PC-3 (cell line): ENCODE data around the gene ESYT1. TPM values are rescaled to one million over a fixed set of nuclear protein-coding genes. Genes with fewer than 3 reads are reported as not detected.
A peak's percentile ranks its signal among the peaks of the same experiment; 100 is the strongest.

Experiments
- ATAC-seq: fragments of 200-7000 bp; cut with Tn5 transposase; 2 replicates; pipeline ENCODE4 v1.9.1; 2020; ENCODE audit warnings: mild to moderate bottlenecking, moderate library complexity
- BruUV-seq: library from RNA; stranded (reverse); fragments of 400-500 nt; replicated peaks from 2 replicates; lab custom pipeline; 2021; lab: Mats Ljungman, UMichigan
- CTCF ChIA-PET: fragments of 300-600 bp; sonication (Branson Sonifier 250); formaldehyde crosslinking; loops from one replicate; lab custom pipeline; 2022; ENCODE audit warnings: antibody characterized with exemption; lab: Charles Lee
- POLR2A ChIA-PET: fragments of 300-600 bp; sonication (Branson Sonifier 250); formaldehyde crosslinking; loops from one replicate; lab custom pipeline; 2022; ENCODE audit warnings: antibody characterized with exemption; ENCODE audit not compliant: unreplicated experiment; lab: Charles Lee
- DNase-seq: peaks from one replicate; pipeline ENCODE4 v3.0.0-alpha.2; 2015
- H2AFZ ChIP-seq: fragments of 300-600 bp; sonication (generic); 2 replicates; pipeline ENCODE4 v1.6.0; 2016; ENCODE audit warnings: antibody characterized with exemption, low read length
- H3F3A ChIP-seq: fragments of 300-600 bp; sonication (generic); one replicate; pipeline ENCODE4 v1.6.0; 2017; ENCODE audit warnings: antibody characterized with exemption, low read length, control low read depth, mild to moderate bottlenecking; ENCODE audit not compliant: unreplicated experiment
- H3K27ac ChIP-seq: fragments of 300-600 bp; sonication (generic); 2 replicates; pipeline ENCODE4 v1.5.1; 2016; ENCODE audit warnings: mild to moderate bottlenecking, low read length
- H3K27me3 ChIP-seq: fragments of 300-600 bp; sonication (generic); 2 replicates; pipeline ENCODE4 v1.6.1; 2016; ENCODE audit warnings: low read length, mixed read lengths
- H3K36me3 ChIP-seq: fragments of 300-600 bp; sonication (generic); 2 replicates; pipeline ENCODE4 v1.6.1; 2016; ENCODE audit warnings: low read depth, mixed run types, low read length, mixed read lengths
- H3K4me1 ChIP-seq: fragments of 300-600 bp; sonication (generic); 2 replicates; pipeline ENCODE4 v1.5.1; 2016; ENCODE audit warnings: low read length; ENCODE audit not compliant: insufficient read depth
- H3K4me2 ChIP-seq: fragments of 300-600 bp; sonication (generic); 2 replicates; pipeline ENCODE4 v1.6.0; 2016; ENCODE audit warnings: low read length
- H3K4me3 ChIP-seq: fragments of 300-600 bp; sonication (generic); 2 replicates; pipeline ENCODE4 v1.5.1; 2016; ENCODE audit warnings: mild to moderate bottlenecking, low read length, mixed read lengths
- H3K79me2 ChIP-seq: fragments of 300-600 bp; sonication (generic); 2 replicates; pipeline ENCODE4 v1.6.1; 2017; ENCODE audit warnings: low read length, mixed read lengths
- H3K9ac ChIP-seq: fragments of 300-600 bp; sonication (generic); 2 replicates; pipeline ENCODE4 v1.6.0; 2016; ENCODE audit warnings: mild to moderate bottlenecking, low read length
- H3K9me2 ChIP-seq: fragments of 300-600 bp; sonication (generic); replicated peaks from 2 replicates; pipeline ENCODE4 v1.6.1; 2016; ENCODE audit warnings: mixed run types, low read length, mixed read lengths
- H3K9me3 ChIP-seq: fragments of 300-600 bp; sonication (generic); 2 replicates; pipeline ENCODE4 v1.6.1; 2016; ENCODE audit warnings: low read length, mixed read lengths
- H4K20me1 ChIP-seq: fragments of 300-600 bp; sonication (generic); 2 replicates; pipeline ENCODE4 v1.6.1; 2016; ENCODE audit warnings: low read length, mixed read lengths
- EZH2 ChIP-seq: fragments of 300-600 bp; sonication (generic); IDR thresholded peaks from one replicate; pipeline ENCODE4 v1.6.1; 2017; ENCODE audit warnings: antibody characterized with exemption, mild to moderate bottlenecking, low read length; ENCODE audit not compliant: unreplicated experiment
- EZH2phosphoT487 ChIP-seq: fragments of 300-600 bp; sonication (generic); IDR thresholded peaks from 2 replicates; pipeline ENCODE4 v1.6.1; 2018; ENCODE audit warnings: mild to moderate bottlenecking, antibody characterized with exemption, low read length, borderline replicate concordance
- intact Hi-C: fragments of 100-400 bp; cut with micrococcal nuclease; formaldehyde crosslinking; loops from 2 replicates; pipeline ENCODE4 v1.9.0; 2023
- total RNA-seq: library from RNA; depleted of rRNA; stranded (reverse); fragments of >200 nt; gene quantifications from 2 replicates; pipeline ENCODE4 v1.2.3, GENCODE V29; 2014
- TF ChIP-seq, protein P1 (sequence below): fragments of 300-600 bp; sonication (generic); conservative IDR thresholded peaks from 2 replicates; pipeline ENCODE4 v1.5.1; 2017; ENCODE audit warnings: antibody characterized with exemption, low read depth, mild to moderate bottlenecking, low read length

Gene ESYT1
- total RNA-seq, 1 experiment from 2014 or later = 120 TPM

DNA sequence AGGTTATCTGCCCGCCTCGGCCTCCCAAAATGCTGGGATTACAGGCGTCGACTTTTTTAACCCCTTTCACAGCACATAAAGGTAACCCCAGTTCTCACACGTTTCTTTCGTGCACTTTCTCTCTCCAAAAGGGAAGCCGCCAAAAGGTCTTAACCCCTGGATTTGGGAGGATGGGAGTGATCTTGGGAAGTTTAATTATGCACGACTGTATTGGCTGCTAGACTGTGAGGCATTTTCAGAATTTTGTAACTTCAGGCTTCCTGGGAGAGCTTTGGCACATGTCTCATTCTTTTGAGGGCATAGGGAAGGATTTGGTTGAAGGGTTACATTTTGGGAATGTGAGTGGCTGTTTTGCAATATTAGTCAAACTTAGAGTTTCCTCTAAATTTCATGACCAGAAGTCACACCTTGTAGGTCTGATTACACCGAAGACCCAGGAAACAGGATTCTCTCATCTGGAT lies 62.7 kb downstream of the ESYT1 start:
- intact Hi-C loops = loop anchor here (10.0 kb wide), 1 partner anchor 274 kb away; the partner anchor contains the start of gene SPRYD4
- no peaks in the 10 kb centered on the region for H4K20me1 ChIP-seq
- no peak overlapping the region for H3K27ac ChIP-seq
- H3K36me3 ChIP-seq = peaks cover 3% of the 10 kb centered on the region; the same call in 1 of the 2 replicates
- ATAC-seq (no peak), DNase-seq (no peak)
- H3K9ac ChIP-seq = peak overlapping the region; percentile 73; the same call in 1 of the 2 replicates
- ChIA-PET POLR2A (no interaction called here), CTCF (interaction anchor here (1.8 kb wide), 1 partner anchor 31 kb away, joined by 9 read pairs; the partner anchor contains the start of gene RNF41)
- peak overlapping the region; percentile 77 for H3K4me3 ChIP-seq
- peaks cover 29% of the 10 kb centered on the region for H3K79me2 ChIP-seq
- no peaks in the 10 kb centered on the region for H3K9me3 ChIP-seq
- H3K4me2 ChIP-seq = peak overlapping the region; percentile 97
- no peaks in the 10 kb centered on the region for H3F3A ChIP-seq
- no TSS peak for BruUV-seq
- H3K27me3 ChIP-seq = no peaks in the 10 kb centered on the region
- H3K4me1 ChIP-seq = peaks cover 21% of the 10 kb centered on the region
- peak overlapping the region; percentile 98 for H2AFZ ChIP-seq
- H3K9me2 ChIP-seq = no peaks in the 10 kb centered on the region
- TF ChIP-seq EZH2 (no peak), EZH2phosphoT487 (no peak)
- TF ChIP-seq, protein P1, sequence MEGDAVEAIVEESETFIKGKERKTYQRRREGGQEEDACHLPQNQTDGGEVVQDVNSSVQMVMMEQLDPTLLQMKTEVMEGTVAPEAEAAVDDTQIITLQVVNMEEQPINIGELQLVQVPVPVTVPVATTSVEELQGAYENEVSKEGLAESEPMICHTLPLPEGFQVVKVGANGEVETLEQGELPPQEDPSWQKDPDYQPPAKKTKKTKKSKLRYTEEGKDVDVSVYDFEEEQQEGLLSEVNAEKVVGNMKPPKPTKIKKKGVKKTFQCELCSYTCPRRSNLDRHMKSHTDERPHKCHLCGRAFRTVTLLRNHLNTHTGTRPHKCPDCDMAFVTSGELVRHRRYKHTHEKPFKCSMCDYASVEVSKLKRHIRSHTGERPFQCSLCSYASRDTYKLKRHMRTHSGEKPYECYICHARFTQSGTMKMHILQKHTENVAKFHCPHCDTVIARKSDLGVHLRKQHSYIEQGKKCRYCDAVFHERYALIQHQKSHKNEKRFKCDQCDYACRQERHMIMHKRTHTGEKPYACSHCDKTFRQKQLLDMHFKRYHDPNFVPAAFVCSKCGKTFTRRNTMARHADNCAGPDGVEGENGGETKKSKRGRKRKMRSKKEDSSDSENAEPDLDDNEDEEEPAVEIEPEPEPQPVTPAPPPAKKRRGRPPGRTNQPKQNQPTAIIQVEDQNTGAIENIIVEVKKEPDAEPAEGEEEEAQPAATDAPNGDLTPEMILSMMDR = no peak

DNA sequence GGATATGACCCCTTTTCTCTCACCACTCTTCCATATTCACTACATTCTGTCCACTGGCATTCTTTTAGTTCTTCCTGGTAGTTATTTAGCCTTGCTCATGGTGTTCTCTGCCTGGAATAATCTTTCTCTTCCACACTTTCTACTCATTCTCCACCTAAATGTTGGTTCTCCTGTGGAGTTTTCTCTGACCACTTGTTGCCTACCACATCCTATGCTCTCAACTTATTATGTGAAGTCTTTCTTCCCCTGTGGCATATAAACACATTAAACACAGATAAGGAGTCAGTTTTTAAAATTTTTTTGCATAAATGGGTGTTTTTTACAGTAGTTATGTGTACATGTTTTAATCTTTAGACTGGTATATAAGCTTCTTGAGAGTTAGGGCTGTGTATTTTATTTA lies 64.5 kb downstream of the ESYT1 start:
- POLR2A ChIA-PET = no interaction called here
- Histone ChIP-seq H3K27me3 (no peaks in the 10 kb centered on the region), H3K4me1 (peaks cover 15% of the 10 kb centered on the region), H3K9me3 (no peaks in the 10 kb centered on the region), H3K9me2 (no peaks in the 10 kb centered on the region), H2AFZ (peak overlapping the region; percentile 26; the same call in 1 of the 2 replicates), H3K36me3 (no peaks in the 10 kb centered on the region), H4K20me1 (no peaks in the 10 kb centered on the region), H3F3A (no peaks in the 10 kb centered on the region), H3K4me2 (no peak overlapping the region), H3K4me3 (no peak overlapping the region), H3K27ac (no peak overlapping the region), H3K9ac (no peak overlapping the region), H3K79me2 (peaks cover 14% of the 10 kb centered on the region)
- CTCF ChIA-PET = no interaction called here
- no peak for ATAC-seq
- DNase-seq = no peak
- TF ChIP-seq EZH2phosphoT487 (no peak), EZH2 (no peak)
- TF ChIP-seq, protein P1 = no peak
- intact Hi-C loops = loop anchor here (10.0 kb wide), 1 partner anchor 272 kb away; the partner anchor contains the start of gene SPRYD4
- no TSS peak for BruUV-seq

DNA sequence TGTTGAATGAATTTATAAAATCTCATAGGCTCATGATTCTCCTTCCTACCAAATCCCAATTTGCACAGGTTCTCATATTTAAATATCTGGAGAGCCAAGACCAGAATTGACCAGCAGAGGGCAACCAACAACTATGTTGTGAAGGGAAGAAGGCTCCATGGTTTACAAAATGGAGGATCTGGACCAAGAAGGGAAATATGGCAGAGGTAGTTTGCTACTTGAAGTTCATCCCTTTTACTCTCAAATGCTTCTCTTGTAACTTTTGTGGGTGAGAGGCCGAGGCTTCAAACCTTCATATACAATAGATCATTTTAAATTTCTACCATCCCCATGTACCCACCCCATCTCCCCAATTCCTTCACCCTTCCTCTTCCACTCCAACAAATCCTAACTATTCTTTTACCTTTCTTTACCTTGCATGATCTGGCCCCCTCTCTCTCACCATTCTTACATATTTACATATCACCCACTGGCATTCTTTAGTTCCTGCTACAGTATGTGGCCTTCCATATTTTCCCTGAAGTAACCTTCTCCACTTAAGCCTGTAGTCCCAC lies 65.0 kb downstream of the ESYT1 start:
- no TSS peak for BruUV-seq
- ChIA-PET CTCF (no interaction called here), POLR2A (no interaction called here)
- H3K36me3 ChIP-seq = no peaks in the 10 kb centered on the region
- intact Hi-C loops = loop anchor here (1.0 to 10.0 kb wide), 2 partner anchors 31 to 272 kb away; partner anchors contain the start of genes NABP2 and SPRYD4
- no peak overlapping the region for H3K9ac ChIP-seq
- ATAC-seq (no peak), DNase-seq (peak; percentile 96)
- no peak overlapping the region for H3K27ac ChIP-seq
- peaks cover 9% of the 10 kb centered on the region for H3K79me2 ChIP-seq
- H3K4me3 ChIP-seq = no peak overlapping the region
- H4K20me1 ChIP-seq = no peaks in the 10 kb centered on the region
- no peaks in the 10 kb centered on the region for H3K9me2 ChIP-seq
- no peaks in the 10 kb centered on the region for H3K9me3 ChIP-seq
- H3K4me2 ChIP-seq = no peak overlapping the region
- H2AFZ ChIP-seq = peak overlapping the region; percentile 82
- peaks cover 10% of the 10 kb centered on the region for H3K4me1 ChIP-seq
- no peaks in the 10 kb centered on the region for H3F3A ChIP-seq
- no peaks in the 10 kb centered on the region for H3K27me3 ChIP-seq
- no peak for TF ChIP-seq EZH2
- TF ChIP-seq EZH2phosphoT487 = no peak
- TF ChIP-seq, protein P1 = peak; percentile 90
